NCI-H1694 treated with DMSO at 0.1 percent for 48 hours (cell line): Measurements from ENCODE around the gene EIF4A2.
A peak's percentile ranks its signal among the peaks of the same experiment; 100 is the strongest.
"Not testable (repeated sequence)": the region's sequence is repeated elsewhere in the genome, so short reads cannot be mapped to it uniquely, and the experiment has no call there.

ENCODE experiments used
- DNase-seq: peaks from one replicate; lab custom pipeline; 2025; lab: John Stamatoyannopoulos, UW

EIF4A2 gene

GRCh38 chr3:186821429-186822387 is 38.3 kb downstream of the EIF4A2 start:
- peak; percentile 29 for DNase-seq

DNA sequence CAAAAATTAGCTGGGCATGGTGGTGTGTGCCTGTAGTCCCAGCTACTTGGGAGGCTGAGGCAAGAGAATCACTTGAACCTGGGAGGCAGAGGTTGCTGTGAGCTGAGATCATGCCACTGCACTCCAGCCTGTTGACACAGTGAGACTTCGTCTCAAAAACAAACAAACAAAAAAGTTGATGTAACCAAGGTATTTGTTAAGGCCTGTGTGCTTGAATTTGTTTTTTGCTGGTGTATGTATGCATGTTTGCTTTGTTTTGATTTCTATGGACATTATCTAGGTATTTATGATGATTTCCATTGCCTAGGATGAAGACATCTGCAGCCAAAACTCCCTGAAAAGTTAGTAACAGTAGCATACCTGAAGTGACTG is 39.0 kb downstream of the EIF4A2 start:
- not testable (repeated sequence) for DNase-seq

DNA sequence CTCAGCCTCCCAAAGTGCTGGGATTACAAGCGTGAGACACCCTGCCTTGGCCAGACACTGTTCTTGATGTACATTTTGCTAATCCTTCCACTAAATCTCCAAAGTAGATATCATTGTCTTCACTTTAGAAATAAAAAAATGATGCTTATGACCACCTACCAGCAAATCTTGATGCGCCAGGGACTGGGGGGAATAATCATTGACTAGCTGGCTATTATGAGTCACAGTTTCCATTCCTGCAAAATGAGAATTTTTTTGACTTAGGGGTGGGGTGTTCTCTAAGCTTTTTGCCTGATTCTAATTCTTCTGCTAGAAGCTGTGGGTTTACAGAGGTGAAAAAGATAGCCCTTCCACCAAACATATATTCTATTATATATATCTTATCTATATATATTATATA is 40.0 kb downstream of the EIF4A2 start:
- DNase-seq = no peak

DNA sequence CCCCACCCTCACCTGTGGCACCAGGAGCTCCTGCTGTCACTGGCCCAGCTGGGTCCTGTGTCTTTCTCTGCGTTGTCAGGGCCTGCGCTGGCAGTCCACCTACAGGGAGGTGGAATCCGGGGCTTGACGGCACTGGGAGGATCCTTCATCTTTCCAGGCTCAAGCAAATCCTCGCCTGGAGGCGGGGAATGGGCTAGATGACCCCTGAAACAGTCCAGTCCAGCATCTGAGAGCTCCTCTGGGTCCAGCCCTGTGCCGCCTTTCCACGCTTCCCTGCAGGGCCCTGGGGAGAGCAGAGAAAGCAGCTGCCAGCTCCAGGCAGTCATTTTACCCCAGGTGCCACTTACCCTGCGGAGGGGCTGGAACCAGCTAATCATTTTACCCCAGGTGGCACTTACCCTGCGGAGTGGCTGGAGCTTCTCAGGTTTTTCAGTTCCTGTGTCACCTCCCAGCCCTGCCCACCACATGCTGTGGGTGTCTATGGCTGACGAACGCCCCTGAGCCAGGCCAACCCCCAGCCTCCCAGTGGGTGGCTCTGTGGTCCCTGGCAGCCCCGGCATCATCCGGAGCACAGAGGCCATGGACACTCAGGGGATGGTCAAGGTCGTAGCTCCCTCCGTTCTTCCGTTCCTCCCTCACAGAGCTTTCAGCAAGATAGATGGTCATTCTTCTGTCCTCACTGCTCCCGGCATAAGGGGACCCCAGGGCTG is 41.2 kb downstream of the EIF4A2 start:
- DNase-seq = no peak

GRCh38 chr3:186825294-186825821 is 42.0 kb downstream of the EIF4A2 start:
- DNase-seq = no peak

DNA sequence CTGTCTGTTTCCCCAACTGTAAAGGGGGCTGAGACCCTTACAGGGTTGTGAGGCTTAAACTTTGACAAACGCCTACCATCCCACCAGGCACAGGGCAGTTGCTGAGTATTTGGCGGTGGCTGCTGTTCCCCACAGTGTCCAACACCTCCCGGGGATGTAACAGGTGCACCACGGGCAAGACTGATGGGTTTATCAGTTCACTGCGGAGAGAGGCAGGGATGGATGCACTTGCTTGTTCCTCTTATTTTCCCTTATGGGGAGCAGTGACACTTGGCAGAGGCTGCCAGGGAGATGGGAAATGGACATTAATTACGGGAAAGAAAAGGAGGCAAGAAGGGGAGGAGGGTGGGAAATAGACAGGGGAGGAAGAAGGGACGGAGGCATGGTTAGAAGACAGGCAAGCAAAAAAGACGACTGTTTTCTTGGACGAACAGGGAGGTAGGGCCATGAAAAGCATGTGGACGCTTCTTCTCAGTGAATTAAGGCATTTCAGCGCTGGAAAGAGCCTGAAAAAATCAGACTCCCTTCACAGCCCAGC is 42.6 kb downstream of the EIF4A2 start:
- no peak for DNase-seq

- DNase-seq = no peak
Observed at GRCh38 chr3:186826410-186826975, 43.1 kb downstream of the EIF4A2 start.

GRCh38 chr3:186826976-186827857 is 43.8 kb downstream of the EIF4A2 start:
- DNase-seq = peak; percentile 39

GRCh38 chr3:186828340-186828739 is 45.0 kb downstream of the EIF4A2 start:
- DNase-seq = no peak

DNA sequence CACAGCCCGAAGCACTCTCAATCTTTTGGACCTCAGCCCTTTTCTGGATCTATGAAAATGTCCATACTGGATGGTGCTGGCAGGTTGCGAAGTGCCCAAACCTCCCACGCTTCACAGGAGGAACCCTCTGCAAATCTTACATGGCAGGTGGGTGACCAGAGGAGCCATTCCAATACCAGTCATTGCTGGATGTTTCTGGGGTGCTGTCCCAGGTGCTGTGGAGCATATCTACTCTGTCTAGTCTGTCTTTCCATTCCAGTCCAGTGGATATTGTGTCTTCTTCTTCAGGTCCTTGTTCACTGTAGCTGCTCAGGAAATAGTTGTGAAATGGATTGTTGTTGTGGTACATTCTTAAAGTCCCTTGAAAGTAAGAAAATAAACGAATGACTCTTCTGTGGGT is 48.4 kb downstream of the EIF4A2 start:
- no peak for DNase-seq

- no peak for DNase-seq
Observed at GRCh38 chr3:186832276-186832675, 48.9 kb downstream of the EIF4A2 start.
